ENCODE results near the gene NOP53.
A peak's percentile ranks its signal among the peaks of the same experiment; 100 is the strongest.

GRCh38 chr19:47752440-47753211, 7.3 kb downstream of the NOP53 start:
- TF ChIP-seq TAF1 (IDR thresholded peaks at IDR 0.05; ENCODE audit: low read depth, low read length) (no peak), POLR2AphosphoS5 (IDR thresholded peaks at IDR 0.05; ENCODE audit: low read depth, low read length) (0 out of 2 replicates have a peak, but pooled peaks have one; percentile 5), POLR2A (IDR thresholded peaks at IDR 0.05; ENCODE audit: low read depth, low read length) (no peak; the same call in 1 of the 2 replicates)

All from GM12891 (cell line).